HG03439 (cell line): ENCODE data around the gene UFSP2.

Experiments
- ATAC-seq: cut with Tn5 transposase; IDR thresholded peaks from one replicate; pipeline ENCODE4 v1.9.1; 2021; ENCODE audit warnings: mild to moderate bottlenecking, moderate library complexity; ENCODE audit not compliant: unreplicated experiment

The UFSP2 gene

DNA sequence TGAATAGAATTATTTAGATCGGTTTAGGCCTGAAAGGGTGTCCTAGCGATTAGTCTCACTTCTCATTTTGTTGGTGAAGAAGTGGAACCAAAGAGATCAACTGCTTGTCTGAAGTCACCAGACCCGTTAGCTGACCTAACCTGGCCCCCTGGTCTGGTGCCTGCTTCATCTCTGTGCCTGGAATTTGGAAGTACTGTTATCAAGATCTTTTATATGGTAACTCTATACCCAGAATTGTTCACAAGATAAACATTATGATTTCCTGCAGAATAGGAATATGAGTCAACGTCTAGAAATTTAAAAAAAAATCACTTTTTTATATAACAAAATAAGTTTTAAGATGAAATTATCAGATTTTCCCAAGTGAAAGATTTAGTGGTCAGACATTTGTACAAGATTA, 67.2 kb downstream of the UFSP2 start:
- no peak for ATAC-seq

DNA sequence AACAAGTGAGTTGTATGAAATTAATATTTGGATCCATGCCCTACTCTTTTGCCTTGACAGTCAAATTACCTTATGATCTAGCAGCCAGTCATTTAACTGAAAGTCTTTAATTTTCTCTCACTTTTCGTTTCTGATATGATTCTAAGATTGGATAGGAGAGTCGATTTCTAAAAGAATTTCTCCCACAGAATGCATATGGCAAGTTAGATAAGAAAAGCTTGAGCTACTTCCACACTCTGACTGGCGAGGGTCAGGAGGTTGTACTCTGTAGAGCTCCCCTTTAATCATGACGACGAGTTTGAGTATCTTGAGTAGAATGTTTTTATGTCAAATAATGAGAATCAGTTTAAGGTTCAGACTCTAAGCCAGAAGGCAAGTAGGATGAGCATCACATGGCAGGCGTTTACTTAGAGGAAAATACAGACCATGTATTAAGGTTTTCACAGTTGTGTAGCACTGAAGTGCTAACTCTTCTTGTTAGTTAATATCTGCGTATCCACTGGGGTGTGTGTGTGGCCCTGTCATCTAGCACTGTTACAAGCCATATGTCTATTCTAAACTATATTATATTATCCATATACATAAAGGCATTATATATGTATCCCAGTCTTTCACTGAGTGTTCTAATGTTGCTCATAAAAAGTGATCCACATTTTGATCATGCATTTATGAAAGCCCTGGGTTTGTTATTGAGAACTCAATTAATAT, 67.9 kb downstream of the UFSP2 start:
- ATAC-seq: no peak

DNA sequence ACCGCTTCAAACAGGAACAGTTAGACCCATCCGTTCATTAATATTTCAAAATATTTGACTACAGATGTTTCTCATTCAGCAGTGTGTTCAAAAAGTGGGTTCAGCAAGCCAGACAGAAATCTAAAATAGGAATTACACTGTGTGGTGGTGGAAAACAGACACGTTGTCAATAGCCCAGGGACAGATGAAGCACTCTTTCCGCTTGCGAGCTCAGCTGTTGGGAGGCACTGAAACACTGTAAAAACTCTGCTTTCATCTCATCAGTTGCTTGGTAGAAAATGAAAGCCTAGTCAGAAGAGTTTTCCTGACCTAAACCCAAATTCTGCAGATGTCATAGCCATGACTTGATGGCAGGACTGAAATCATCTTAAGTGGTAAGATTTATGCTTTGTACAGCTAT, 68.6 kb downstream of the UFSP2 start:
- no peak for ATAC-seq

DNA sequence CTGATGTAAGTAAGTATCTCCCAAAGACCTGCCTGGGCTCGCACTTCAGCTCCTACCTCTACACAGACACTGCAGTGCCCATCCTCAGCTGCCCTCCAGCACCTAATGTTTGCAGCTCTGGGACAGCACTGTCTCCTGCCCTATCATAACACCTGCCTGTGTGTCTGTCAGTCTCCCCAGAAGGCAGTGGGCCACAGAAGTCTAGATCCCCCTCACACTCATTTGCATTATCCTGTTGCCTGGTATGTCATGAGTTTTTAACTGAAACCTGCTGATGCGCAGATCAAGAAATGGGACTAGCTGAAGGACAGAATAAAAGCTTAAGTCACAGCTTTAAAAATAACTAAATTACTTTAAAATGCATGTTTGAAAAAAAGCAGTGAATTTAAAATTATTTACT, 73.0 kb downstream of the UFSP2 start:
- ATAC-seq: no peak

DNA sequence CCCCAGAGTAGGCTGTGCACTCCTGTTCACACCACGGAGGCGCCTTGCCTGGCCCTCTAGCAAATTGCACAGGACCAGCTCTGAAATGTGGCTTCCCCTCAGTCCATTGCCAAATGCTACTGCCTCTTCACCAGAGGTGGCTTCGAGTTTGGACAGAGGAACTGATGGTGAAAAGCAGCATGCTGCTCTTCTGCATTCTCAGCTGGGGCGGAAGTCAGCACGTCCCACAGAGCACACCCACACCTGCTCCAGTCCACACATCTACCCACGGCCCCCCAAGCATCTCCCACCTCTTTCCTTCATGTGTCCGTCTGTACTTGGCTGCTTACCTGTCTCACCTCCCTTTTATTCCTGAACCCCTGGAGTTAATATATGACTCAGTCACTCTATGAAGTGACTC, 73.6 kb downstream of the UFSP2 start:
- ATAC-seq: no peak

DNA sequence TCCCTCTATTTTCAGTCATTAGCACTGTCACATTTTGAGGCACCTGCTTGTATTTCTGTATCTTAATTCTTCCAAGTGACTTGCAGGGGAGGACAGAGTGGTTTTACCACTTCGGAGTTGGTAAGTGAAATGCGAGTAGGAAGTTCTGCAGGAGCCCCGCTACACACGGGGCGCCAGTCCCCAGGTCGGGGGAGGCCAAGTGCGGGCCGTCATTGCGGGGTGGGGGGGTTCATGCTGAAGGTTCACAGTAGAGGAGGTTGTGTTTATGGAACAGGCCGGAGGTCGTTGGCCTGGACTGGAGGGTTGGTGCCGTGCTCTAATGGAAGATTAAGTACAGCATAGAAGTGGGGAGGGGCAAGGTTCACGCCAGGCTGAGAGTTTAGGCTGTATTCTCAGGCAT, 74.1 kb downstream of the UFSP2 start:
- no peak for ATAC-seq
